Right atrium auricular region (tissue), 2 donors: ENCODE measurements around the gene SLC16A3. TPM values are rescaled to one million over a fixed set of nuclear protein-coding genes. Genes with fewer than 3 reads are reported as not detected.

ENCODE experiments used
- DNase-seq: peaks from one replicate; pipeline ENCODE4 v3.0.0-alpha.2; 2019; ENCODE audit warnings: low spot score
- H3K27ac ChIP-seq, 2 donors: fragments of 200-600 bp; sonication (generic); 1 replicate in 1 of 2; 2 replicates in 1 of 2; pipeline ENCODE4 v1.5.1; 2016 to 2019
- H3K27me3 ChIP-seq, 2 donors: fragments of 200-600 bp; sonication (generic); one replicate each; pipeline versions ENCODE4 v1.5.1 to v1.6.0; 2017 to 2019
- H3K36me3 ChIP-seq: fragments of 200-600 bp; sonication (generic); one replicate; pipeline ENCODE4 v1.5.1; 2016
- H3K4me1 ChIP-seq, 2 donors: fragments of 200-600 bp; sonication (generic); one replicate each; pipeline versions ENCODE4 v1.5.1 to v1.6.0; 2017 to 2019
- H3K4me3 ChIP-seq, 2 donors: fragments of 200-600 bp; sonication (generic); 1 replicate in 1 of 2; 2 replicates in 1 of 2; pipeline ENCODE4 v1.5.1; 2017 to 2019; ENCODE audit warnings: mild to moderate bottlenecking in 1 of 2, moderate library complexity in 1 of 2
- H3K9me3 ChIP-seq, 2 donors: fragments of 200-600 bp; sonication (generic); one replicate each; pipeline ENCODE4 v1.5.1; 2019
- CTCF ChIP-seq, 2 donors: fragments of 200-600 bp; sonication (generic); IDR thresholded peaks; one replicate each; pipeline ENCODE4 v1.5.1; 2019; ENCODE audit warnings: antibody characterized with exemption in 2 of 2
- total RNA-seq, 2 donors: library from RNA; depleted of rRNA; stranded (reverse); fragments of >200 nt; gene quantifications; one replicate each; pipeline ENCODE4 v1.1.0, GENCODE V29; 2016

The SLC16A3 gene
- total RNA-seq, 2 donors from 2014 or later: 5.0 to 19.5 TPM

GRCh38 chr17:82229698-82230608, 1.1 kb downstream of the SLC16A3 start:
- peak overlapping the region; percentile 76 to 90 for H3K27ac ChIP-seq
- no peaks in the 10 kb centered on the region for H3K9me3 ChIP-seq
- peaks cover 0 to 63% of the 10 kb centered on the region in 2 donors for H3K4me1 ChIP-seq
- DNase-seq: no peak
- no peak for TF ChIP-seq CTCF (IDR thresholded peaks at IDR 0.05)
- no peaks in the 10 kb centered on the region for H3K27me3 ChIP-seq
- no peaks in the 10 kb centered on the region for H3K36me3 ChIP-seq
- H3K4me3 ChIP-seq: peak overlapping the region; percentile 38 to 68

GRCh38 chr17:82230609-82231311, 1.9 kb downstream of the SLC16A3 start:
- Histone ChIP-seq H3K27ac (peak overlapping the region; percentile 76 to 90), H3K4me1 (peaks cover 0 to 64% of the 10 kb centered on the region in 2 donors), H3K9me3 (no peaks in the 10 kb centered on the region), H3K4me3 (peak overlapping the region; percentile 38 to 68), H3K27me3 (no peaks in the 10 kb centered on the region), H3K36me3 (no peaks in the 10 kb centered on the region)
- TF ChIP-seq CTCF (IDR thresholded peaks at IDR 0.05): peak; percentile 46 to 64
- peak; percentile 85 for DNase-seq

- H3K4me3 ChIP-seq: peak overlapping the region; percentile 38 to 68
- peak overlapping the region; percentile 76 to 90 for H3K27ac ChIP-seq
- H3K36me3 ChIP-seq: no peaks in the 10 kb centered on the region
- peaks cover 0 to 64% of the 10 kb centered on the region in 2 donors for H3K4me1 ChIP-seq
- no peaks in the 10 kb centered on the region for H3K9me3 ChIP-seq
- no peak for TF ChIP-seq CTCF (IDR thresholded peaks at IDR 0.05)
- no peak for DNase-seq
- H3K27me3 ChIP-seq: no peaks in the 10 kb centered on the region
Observed at GRCh38 chr17:82231312-82231561, 2.4 kb downstream of the SLC16A3 start.

GRCh38 chr17:82231562-82232321, 2.9 kb downstream of the SLC16A3 start:
- H3K36me3 ChIP-seq: no peaks in the 10 kb centered on the region
- H3K9me3 ChIP-seq: no peaks in the 10 kb centered on the region
- H3K4me3 ChIP-seq: peak overlapping the region; percentile 38 to 68
- H3K27ac ChIP-seq: peak overlapping the region; percentile 76 to 90
- peaks cover 0 to 65% of the 10 kb centered on the region in 2 donors for H3K4me1 ChIP-seq
- H3K27me3 ChIP-seq: no peaks in the 10 kb centered on the region
- TF ChIP-seq CTCF (IDR thresholded peaks at IDR 0.05): no peak
- DNase-seq: peak; percentile 88

- peak overlapping the region; percentile 76 to 90 for H3K27ac ChIP-seq
- H3K9me3 ChIP-seq: no peaks in the 10 kb centered on the region
- no peak for TF ChIP-seq CTCF (IDR thresholded peaks at IDR 0.05)
- H3K4me3 ChIP-seq: peak overlapping the region in 1 of 2 donors; percentile 68
- no peaks in the 10 kb centered on the region for H3K36me3 ChIP-seq
- no peak for DNase-seq
- H3K27me3 ChIP-seq: no peaks in the 10 kb centered on the region
- peaks cover 0 to 70% of the 10 kb centered on the region in 2 donors for H3K4me1 ChIP-seq
Observed at GRCh38 chr17:82232322-82232820, 3.5 kb downstream of the SLC16A3 start.
